ENCODE measurements around the gene GNAT1. TPM values are rescaled to one million over a fixed set of nuclear protein-coding genes. Genes with fewer than 3 reads are reported as not detected.

The GNAT1 gene
- total RNA-seq, 1 donor from 2014 or later, result not detected

DNA sequence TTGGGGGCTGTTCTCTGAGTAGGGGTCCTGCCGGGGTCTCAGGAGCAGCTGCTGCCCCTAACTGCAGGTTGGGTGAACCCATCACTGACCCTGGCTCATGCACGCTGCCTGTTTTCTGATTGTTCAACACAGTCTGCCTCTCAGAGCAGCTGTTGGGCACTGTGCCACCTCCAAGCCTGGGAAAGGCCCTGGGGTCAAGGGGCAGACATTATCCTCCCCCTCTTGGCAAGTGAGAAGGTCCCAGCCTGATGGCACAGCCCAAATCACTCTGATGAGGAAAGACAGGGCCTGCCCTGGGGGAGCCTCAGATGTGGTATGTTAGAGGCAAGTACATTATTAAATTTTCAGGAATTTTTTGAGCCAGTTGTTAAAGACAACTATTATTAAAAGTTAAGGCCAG lies 14.1 kb upstream of the GNAT1 start:
- TF ChIP-seq, protein P1, sequence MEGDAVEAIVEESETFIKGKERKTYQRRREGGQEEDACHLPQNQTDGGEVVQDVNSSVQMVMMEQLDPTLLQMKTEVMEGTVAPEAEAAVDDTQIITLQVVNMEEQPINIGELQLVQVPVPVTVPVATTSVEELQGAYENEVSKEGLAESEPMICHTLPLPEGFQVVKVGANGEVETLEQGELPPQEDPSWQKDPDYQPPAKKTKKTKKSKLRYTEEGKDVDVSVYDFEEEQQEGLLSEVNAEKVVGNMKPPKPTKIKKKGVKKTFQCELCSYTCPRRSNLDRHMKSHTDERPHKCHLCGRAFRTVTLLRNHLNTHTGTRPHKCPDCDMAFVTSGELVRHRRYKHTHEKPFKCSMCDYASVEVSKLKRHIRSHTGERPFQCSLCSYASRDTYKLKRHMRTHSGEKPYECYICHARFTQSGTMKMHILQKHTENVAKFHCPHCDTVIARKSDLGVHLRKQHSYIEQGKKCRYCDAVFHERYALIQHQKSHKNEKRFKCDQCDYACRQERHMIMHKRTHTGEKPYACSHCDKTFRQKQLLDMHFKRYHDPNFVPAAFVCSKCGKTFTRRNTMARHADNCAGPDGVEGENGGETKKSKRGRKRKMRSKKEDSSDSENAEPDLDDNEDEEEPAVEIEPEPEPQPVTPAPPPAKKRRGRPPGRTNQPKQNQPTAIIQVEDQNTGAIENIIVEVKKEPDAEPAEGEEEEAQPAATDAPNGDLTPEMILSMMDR (IDR thresholded peaks at IDR 0.05; ENCODE audit: insufficient read depth, low read length, severe bottlenecking), result no peak
- DNase-seq (ENCODE audit: low read depth) (no peak), FAIRE-seq (no peak)
- Histone ChIP-seq H3K4me3 (ENCODE audit: low read depth, low read length) (no peak overlapping the region), H3K27me3 (ENCODE audit: control insufficient read depth, insufficient read depth, low read length) (no peaks in the 10 kb centered on the region), H3K36me3 (ENCODE audit: control insufficient read depth, insufficient read depth, low read length) (peaks cover 56% of the 10 kb centered on the region)

DNA sequence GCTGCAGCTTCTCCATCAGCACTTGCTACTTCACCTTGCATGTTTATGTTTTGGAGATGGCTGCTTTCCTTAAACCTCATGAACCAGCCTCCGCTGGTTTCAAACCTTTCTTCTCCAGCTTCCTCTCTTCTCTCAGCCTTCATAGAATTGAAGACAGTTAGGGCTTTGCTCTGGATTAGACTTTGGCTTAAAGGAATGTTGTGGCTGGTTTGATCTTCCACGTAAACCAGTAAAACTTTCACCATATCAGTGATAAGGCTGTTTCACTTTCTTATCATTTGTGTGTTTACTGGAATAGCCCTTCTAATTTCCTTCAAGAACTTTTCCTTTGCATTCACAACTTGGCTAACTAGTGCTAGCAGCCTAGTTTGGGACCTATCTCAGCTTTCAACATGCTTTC lies 11.7 kb upstream of the GNAT1 start:
- FAIRE-seq, result no peak
- TF ChIP-seq, protein P1 (IDR thresholded peaks at IDR 0.05; ENCODE audit: insufficient read depth, low read length, severe bottlenecking), result no peak
- H3K27me3 ChIP-seq (ENCODE audit: control insufficient read depth, insufficient read depth, low read length), result no peaks in the 10 kb centered on the region
- peaks cover 60% of the 10 kb centered on the region for H3K36me3 ChIP-seq (ENCODE audit: control insufficient read depth, insufficient read depth, low read length)
- no peak for DNase-seq (ENCODE audit: low read depth)
- no peak overlapping the region for H3K4me3 ChIP-seq (ENCODE audit: low read depth, low read length)

DNA sequence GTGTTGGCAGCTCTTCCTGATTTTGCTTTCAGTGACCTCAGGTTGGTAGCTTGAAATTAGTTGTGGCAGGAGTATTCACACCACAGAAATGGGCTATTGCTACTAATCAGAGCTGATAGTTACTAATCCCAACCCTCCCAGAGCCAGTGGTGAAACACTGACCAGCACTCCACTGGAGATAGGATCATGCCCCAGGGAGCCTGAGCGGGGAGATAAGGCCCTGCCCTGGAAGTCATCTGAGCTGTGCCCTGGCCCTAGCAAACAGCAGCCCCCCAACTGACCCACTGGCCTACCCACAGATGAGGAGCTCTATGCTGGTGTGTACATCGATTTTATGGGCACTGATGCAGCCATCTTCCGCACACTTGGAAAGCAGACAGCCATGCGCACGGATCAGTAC lies 9.4 kb upstream of the GNAT1 start:
- DNase-seq (ENCODE audit: low read depth) (no peak), FAIRE-seq (peak; percentile 75)
- H3K4me3 ChIP-seq (ENCODE audit: low read depth, low read length), result no peak overlapping the region
- TF ChIP-seq, protein P1 (IDR thresholded peaks at IDR 0.05; ENCODE audit: insufficient read depth, low read length, severe bottlenecking), result no peak
- peaks cover 57% of the 10 kb centered on the region for H3K36me3 ChIP-seq (ENCODE audit: control insufficient read depth, insufficient read depth, low read length)
- H3K27me3 ChIP-seq (ENCODE audit: control insufficient read depth, insufficient read depth, low read length), result no peaks in the 10 kb centered on the region

DNA sequence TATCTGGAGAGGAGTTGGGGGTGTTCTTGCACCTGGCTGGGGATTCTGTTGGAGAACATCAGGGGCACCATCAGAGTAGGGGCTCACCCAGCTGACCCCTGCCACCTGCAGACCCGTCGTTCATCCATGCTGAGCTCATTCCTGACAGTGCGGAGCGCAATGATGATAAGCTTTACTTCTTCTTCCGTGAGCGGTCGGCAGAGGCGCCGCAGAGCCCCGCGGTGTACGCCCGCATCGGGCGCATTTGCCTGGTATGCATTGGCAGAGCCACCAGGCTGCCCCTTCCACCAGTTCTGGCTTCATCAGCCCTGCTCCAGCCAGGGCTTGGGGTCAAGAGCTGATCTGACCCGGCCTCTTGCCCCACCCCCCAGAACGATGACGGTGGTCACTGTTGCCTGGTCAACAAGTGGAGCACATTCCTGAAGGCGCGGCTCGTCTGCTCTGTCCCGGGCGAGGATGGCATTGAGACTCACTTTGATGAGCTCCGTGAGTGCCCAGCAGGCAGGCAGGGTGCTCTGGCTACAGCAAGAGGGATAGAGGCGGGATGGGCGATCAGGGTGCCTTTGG lies 8.8 kb upstream of the GNAT1 start:
- Histone ChIP-seq H3K27me3 (ENCODE audit: control insufficient read depth, insufficient read depth, low read length) (no peaks in the 10 kb centered on the region), H3K36me3 (ENCODE audit: control insufficient read depth, insufficient read depth, low read length) (peaks cover 54% of the 10 kb centered on the region), H3K4me3 (ENCODE audit: low read depth, low read length) (no peak overlapping the region)
- DNase-seq (ENCODE audit: low read depth) (no peak), FAIRE-seq (no peak)
- TF ChIP-seq, protein P1 (IDR thresholded peaks at IDR 0.05; ENCODE audit: insufficient read depth, low read length, severe bottlenecking), result no peak

DNA sequence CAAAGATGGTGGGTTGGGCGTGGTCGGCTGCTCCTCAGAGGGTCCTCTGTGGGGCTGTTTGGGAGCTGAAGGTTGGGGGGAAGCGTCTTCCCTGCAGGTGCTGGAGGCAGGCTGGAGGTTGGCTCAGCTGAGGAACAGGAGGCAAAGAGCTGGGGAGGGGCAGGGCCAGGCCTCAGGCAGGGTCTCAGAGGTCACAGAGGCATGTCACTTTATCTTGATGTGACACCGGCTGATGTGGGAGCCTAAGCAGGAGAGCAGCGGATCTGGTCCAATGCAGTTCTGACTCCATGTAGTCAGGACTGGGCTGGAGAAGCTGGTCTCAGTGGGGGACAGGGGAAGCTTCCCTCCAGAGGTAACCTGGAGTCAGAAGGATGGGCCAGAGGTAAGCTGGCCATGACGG lies 7.7 kb upstream of the GNAT1 start:
- TF ChIP-seq, protein P1 (IDR thresholded peaks at IDR 0.05; ENCODE audit: insufficient read depth, low read length, severe bottlenecking), result no peak
- Histone ChIP-seq H3K4me3 (ENCODE audit: low read depth, low read length) (no peak overlapping the region), H3K36me3 (ENCODE audit: control insufficient read depth, insufficient read depth, low read length) (peaks cover 57% of the 10 kb centered on the region), H3K27me3 (ENCODE audit: control insufficient read depth, insufficient read depth, low read length) (no peaks in the 10 kb centered on the region)
- DNase-seq (ENCODE audit: low read depth), result no peak
- FAIRE-seq, result no peak

All from bronchial epithelial cell (primary cell).